HAP-1 (cell line): ENCODE data around the gene TPRN.
A peak's percentile ranks its signal among the peaks of the same experiment; 100 is the strongest.

Experiments
- DNase-seq, 2 experiments: peaks; one replicate each; pipeline ENCODE4 v3.0.0-alpha.2; 2016 to 2020; ENCODE audit warnings: low spot score in 2 of 2
- H3K27me3 ChIP-seq: fragments of 250-450 bp; sonication (Bioruptor Pico); 2 replicates; pipeline ENCODE4 v1.5.1; 2020; ENCODE audit warnings: low read depth, mild to moderate bottlenecking, moderate library complexity
- H3K36me3 ChIP-seq: fragments of 250-450 bp; sonication (Bioruptor Pico); replicated peaks from 2 replicates; pipeline ENCODE4 v1.5.1; 2020; ENCODE audit warnings: mild to moderate bottlenecking
- H3K4me1 ChIP-seq: fragments of 250-450 bp; sonication (Bioruptor Pico); 2 replicates; pipeline ENCODE4 v1.5.1; 2020; ENCODE audit warnings: mild to moderate bottlenecking
- H3K4me3 ChIP-seq: fragments of 250-450 bp; sonication (Bioruptor Pico); 2 replicates; pipeline ENCODE4 v1.5.1; 2020; ENCODE audit warnings: mild to moderate bottlenecking, moderate library complexity
- H3K9me3 ChIP-seq: fragments of 250-450 bp; sonication (Bioruptor Pico); 2 replicates; pipeline ENCODE4 v1.5.1; 2020; ENCODE audit warnings: mild to moderate bottlenecking, moderate library complexity
- in situ Hi-C: fragments of 300-500 bp; cut with MboI; formaldehyde crosslinking; loops from 3 replicates; pipeline ENCODE4 v1.14.3; 2020; ENCODE audit warnings: low sequenced_read_pairs, inconsistent platforms, mixed read lengths

Gene TPRN

GRCh38 chr9:137178939-137179630, 21.5 kb downstream of the TPRN start:
- H3K36me3 ChIP-seq, result peaks cover 36% of the 10 kb centered on the region
- no peak for DNase-seq
- no peak overlapping the region for H3K4me3 ChIP-seq

DNA sequence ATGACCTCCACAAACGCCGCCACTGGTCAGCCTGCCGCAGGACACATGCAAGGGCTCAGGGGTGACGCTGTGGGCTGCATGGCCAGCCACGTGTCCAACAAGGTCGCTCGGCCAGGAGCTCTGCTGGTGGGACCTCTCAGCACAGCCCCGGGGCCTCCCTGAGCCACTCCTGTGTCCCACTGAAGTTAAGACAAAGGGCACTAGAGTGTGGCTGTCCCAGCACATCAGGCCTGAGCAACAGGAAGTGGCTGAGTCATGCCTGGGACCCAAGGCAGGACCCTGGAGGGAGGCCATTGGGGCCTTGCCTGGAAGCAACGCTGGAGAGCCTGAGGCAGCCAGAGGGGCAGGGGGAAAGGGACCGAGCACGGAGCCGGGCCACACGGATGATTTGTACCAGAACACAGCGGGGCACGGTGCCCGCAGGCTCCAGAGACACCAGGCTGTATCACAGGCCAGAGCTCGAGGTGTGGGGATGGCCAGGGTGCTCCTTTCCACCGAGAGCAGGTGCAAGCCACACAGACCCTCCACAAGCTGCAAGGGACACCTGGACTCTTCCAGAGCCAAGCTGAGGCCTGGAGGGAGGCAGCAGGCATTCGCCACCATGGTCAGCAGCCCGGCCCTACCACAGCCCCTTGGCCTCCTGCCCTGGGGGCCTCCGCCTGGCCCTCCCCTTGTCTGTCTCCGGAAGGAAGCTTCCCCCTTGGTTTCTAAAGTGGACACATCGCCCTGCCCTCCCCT, 22.2 kb downstream of the TPRN start:
- Histone ChIP-seq H3K36me3 (peaks cover 32% of the 10 kb centered on the region), H3K4me3 (no peak overlapping the region), H3K9me3 (no peaks in the 10 kb centered on the region), H3K27me3 (no peaks in the 10 kb centered on the region), H3K4me1 (no peaks in the 10 kb centered on the region)
- no peak for DNase-seq
- in situ Hi-C loops, result no loop called here

More at GRCh38 chr9:137178939-137179630, 21.5 kb downstream of the TPRN start:
- in situ Hi-C loops, result no loop called here
- Histone ChIP-seq H3K9me3 (no peaks in the 10 kb centered on the region), H3K27me3 (no peaks in the 10 kb centered on the region), H3K4me1 (no peaks in the 10 kb centered on the region)

- Histone ChIP-seq H3K4me1 (no peaks in the 10 kb centered on the region), H3K4me3 (no peak overlapping the region), H3K36me3 (peaks cover 19% of the 10 kb centered on the region), H3K9me3 (no peaks in the 10 kb centered on the region), H3K27me3 (no peaks in the 10 kb centered on the region)
- DNase-seq, result peak; percentile 33 to 60
- in situ Hi-C loops, result no loop called here
Observed at GRCh38 chr9:137176302-137177182, 24.0 kb downstream of the TPRN start.

DNA sequence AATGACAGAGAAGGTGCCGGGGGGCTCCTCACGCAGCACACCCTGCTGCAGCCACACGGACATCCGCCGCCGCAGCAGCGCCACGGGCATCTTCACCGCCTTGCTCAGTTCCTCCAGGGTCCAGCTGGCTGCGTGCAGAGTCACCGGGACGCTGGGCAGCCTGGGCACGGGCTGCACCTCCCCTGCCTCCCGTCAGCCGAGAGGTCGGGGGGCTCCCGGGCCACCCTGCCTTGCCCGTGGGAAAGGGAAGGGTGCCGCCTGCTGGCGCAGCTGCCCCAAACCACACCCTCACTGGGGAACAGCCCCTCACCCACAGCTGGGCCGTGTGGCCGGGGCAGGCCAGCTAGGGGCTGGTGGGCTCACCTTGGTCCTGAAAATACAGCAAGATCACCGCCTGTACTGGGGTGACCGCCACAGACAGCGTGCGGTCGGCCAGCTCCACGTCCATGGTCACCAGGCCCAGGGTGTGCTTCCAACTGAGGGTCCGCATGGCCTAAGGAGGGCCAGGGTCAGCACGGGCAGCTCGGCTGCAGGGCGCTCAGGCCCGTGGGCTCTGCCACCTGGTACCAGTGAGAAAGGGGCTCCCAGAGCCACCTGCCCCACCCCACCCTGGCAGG, 25.1 kb downstream of the TPRN start:
- no peaks in the 10 kb centered on the region for H3K4me1 ChIP-seq
- DNase-seq, result no peak
- no peak overlapping the region for H3K4me3 ChIP-seq
- in situ Hi-C loops, result no loop called here
- H3K36me3 ChIP-seq, result peaks cover 10% of the 10 kb centered on the region
- no peaks in the 10 kb centered on the region for H3K9me3 ChIP-seq
- no peaks in the 10 kb centered on the region for H3K27me3 ChIP-seq

DNA sequence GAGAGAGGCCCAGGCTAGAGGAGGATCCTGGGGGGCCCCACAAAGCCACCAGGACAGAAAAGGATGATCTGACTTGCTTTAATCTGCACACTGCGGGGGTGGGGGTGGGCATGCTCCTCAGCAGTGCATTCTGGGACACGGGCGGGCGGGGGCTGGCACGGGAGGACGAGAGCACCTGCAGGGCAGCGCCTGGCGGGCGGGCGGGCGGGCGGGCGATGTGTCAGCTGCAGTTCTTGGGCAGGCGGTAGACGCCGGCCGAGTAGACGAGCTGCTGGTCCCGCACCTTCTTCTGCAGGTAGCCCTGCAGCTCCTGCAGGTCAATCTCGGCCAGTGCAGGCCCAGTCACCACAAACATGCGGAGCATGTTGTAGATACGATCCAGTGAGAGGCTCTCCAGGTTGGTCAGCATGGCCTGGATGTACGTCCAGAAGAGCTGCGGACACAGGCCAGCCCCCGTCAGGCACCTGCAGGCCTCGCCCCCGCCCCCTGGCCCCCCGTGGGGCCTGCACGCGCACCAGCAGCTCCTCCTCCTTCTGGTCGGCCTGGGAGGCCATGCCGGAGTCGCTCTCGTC, 25.7 kb downstream of the TPRN start:
- Histone ChIP-seq H3K4me1 (no peaks in the 10 kb centered on the region), H3K4me3 (no peak overlapping the region), H3K36me3 (peaks cover 3% of the 10 kb centered on the region; the same call in 1 of the 2 replicates), H3K27me3 (peaks cover under 1% of the 10 kb centered on the region), H3K9me3 (no peaks in the 10 kb centered on the region)
- no peak for DNase-seq
- in situ Hi-C loops, result no loop called here

- in situ Hi-C loops, result no loop called here
- peaks cover 8% of the 10 kb centered on the region for H3K27me3 ChIP-seq
- H3K36me3 ChIP-seq, result no peaks in the 10 kb centered on the region
- no peak overlapping the region for H3K4me3 ChIP-seq
- H3K9me3 ChIP-seq, result no peaks in the 10 kb centered on the region
- DNase-seq, result no peak
- no peaks in the 10 kb centered on the region for H3K4me1 ChIP-seq
Observed at GRCh38 chr9:137173796-137174664, 26.5 kb downstream of the TPRN start.

DNA sequence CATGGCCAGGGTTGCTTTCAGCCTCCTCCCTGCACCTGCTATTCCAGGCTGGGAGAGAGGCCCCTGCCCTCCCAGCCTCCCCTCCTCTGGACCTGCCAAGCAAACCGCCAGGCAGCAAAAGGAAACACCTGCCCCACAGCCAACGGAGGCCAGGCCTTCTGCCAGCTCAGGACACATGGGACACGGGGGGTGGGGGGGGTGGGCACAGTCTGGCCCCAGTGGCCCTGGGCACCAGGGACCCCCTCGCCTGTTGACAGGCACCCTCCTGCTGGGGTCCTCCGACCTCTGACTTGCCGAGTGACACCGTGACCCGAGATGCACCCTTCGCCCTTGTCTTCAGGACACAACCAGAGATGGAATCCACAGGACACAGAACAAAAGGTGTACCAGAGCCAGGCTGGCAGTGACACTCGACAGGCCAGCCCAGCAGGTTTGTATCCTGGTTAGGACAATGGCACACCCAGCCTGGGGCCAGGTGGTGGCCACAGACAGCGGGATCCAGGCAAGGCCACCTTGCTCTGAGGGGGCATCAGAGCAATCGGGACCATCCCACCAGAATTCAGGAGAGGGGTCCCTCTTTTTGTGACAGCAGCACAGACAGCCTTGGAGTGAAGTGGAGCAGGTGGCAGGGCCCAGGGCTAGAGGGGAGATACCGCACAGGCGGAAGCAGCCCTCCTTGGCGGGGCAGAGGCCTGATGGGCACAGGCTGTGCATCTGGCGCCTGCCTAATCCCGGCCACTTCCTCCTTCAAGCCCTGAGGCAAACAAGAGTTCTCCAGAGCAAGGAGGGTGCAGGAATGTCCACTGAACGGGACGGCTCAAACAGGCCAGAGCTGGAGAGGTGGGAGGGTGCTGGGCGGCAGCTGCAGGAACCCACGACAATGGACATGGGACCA, 27.4 kb downstream of the TPRN start:
- H3K4me1 ChIP-seq, result no peaks in the 10 kb centered on the region
- DNase-seq, result no peak
- H3K36me3 ChIP-seq, result no peaks in the 10 kb centered on the region
- peaks cover 15% of the 10 kb centered on the region for H3K27me3 ChIP-seq
- H3K4me3 ChIP-seq, result no peak overlapping the region
- in situ Hi-C loops, result no loop called here
- no peaks in the 10 kb centered on the region for H3K9me3 ChIP-seq

GRCh38 chr9:137171149-137171900, 29.2 kb downstream of the TPRN start:
- Histone ChIP-seq H3K36me3 (no peaks in the 10 kb centered on the region), H3K27me3 (peaks cover 31% of the 10 kb centered on the region), H3K4me1 (no peaks in the 10 kb centered on the region), H3K9me3 (no peaks in the 10 kb centered on the region), H3K4me3 (no peak overlapping the region)
- in situ Hi-C loops, result no loop called here
- no peak for DNase-seq

DNA sequence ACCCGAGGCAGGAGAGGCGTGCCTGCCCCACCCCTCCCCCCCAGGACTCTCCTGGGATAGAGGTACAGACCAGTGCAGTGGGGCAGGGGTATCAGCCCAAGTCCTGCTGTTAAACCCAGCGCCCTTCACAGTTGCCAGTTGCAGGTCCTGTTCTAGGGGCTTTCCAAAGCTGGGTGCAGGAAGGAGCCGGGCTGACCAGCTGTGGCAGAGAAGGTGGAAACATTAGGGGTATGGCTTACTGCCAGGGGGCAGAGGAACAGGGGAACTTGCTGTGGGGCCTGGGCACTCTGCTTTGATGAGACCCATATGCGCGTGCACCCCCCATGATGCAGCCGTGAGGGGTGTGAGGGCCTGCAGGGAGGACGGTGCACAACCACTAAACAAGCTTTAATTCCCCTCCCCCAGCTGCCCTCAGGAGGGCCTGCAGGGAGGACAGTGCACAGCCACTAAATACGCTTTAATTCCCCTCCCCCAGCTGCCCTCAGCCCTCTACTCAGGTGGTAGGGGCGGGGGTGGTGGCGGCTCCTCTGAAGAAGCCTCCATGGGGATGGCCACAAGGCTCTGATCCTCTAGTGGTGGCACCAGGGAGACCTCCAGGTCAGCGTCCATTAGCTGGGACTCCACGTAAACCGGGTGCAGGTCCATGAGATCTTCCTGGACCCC, 29.9 kb downstream of the TPRN start:
- H3K9me3 ChIP-seq, result no peaks in the 10 kb centered on the region
- H3K4me3 ChIP-seq, result no peak overlapping the region
- peaks cover 38% of the 10 kb centered on the region for H3K27me3 ChIP-seq
- no peaks in the 10 kb centered on the region for H3K36me3 ChIP-seq
- DNase-seq, result no peak
- in situ Hi-C loops, result no loop called here
- H3K4me1 ChIP-seq, result no peaks in the 10 kb centered on the region

- Histone ChIP-seq H3K4me3 (no peak within 1 kb of the TSS), H3K4me1 (no peaks in the 10 kb centered on the region), H3K9me3 (no peaks in the 10 kb centered on the region), H3K36me3 (no peaks in the 10 kb centered on the region), H3K27me3 (peaks cover 45% of the 10 kb centered on the region)
- no peak for DNase-seq
- in situ Hi-C loops, result no loop called here
Observed at GRCh38 chr9:137169896-137170358, 30.6 kb downstream of the TPRN start, which contains the start of gene LRRC26. Gene LRRC26, minus strand, starts transcription at chr9:137170051. Its CDS starts 108 bp downstream, at chr9:137169943.
